ENCODE measurements around the gene SPINK4. TPM values are rescaled to one million over a fixed set of nuclear protein-coding genes. Genes with fewer than 3 reads are reported as not detected.
A peak's percentile ranks its signal among the peaks of the same experiment; 100 is the strongest.

SPINK4 gene
- total and polyA plus RNA-seq, 4 donors, result not detected

GRCh38 chr9:33202018-33202417, 37.9 kb upstream of the SPINK4 start:
- ATAC-seq (ENCODE audit: insufficient read depth, low FRiP score), result no peak
- no peak for DNase-seq
- Histone ChIP-seq H3K36me3 (ENCODE audit: control insufficient read depth in 4 of 4, insufficient read depth in 4 of 4, low read length in 4 of 4) (no peaks in the 10 kb centered on the region), H3K27me3 (ENCODE audit: control insufficient read depth in 3 of 3, insufficient read depth in 3 of 3, low read length in 2 of 3) (peaks cover 0 to 3% (median 0%) of the 10 kb centered on the region in 3 donors), H3K9ac (ENCODE audit: insufficient read depth in 1 of 2, low read length in 2 of 2) (no peak overlapping the region), H3K4me1 (ENCODE audit: control insufficient read depth in 5 of 5, insufficient read depth in 5 of 5, low read length in 5 of 5) (peaks cover 0 to 12% (median 0%) of the 10 kb centered on the region in 5 donors), H3K27ac (ENCODE audit: low read depth in 1 of 2, low read length in 1 of 2) (no peak overlapping the region), H3K4me3 (no peak overlapping the region), H3K9me3 (ENCODE audit: control insufficient read depth in 4 of 4, insufficient read depth in 3 of 4, low read length in 3 of 4) (no peaks in the 10 kb centered on the region)
- TF ChIP-seq CTCF (IDR thresholded peaks at IDR 0.05; ENCODE audit: control extremely low read depth, extremely low read depth), result no peak
- WGBS, 2 donors, result 90 to 94% methylated on average over 1 of the region's 1 CpG

GRCh38 chr9:33202552-33203201, 37.3 kb upstream of the SPINK4 start:
- Histone ChIP-seq H3K36me3 (ENCODE audit: control insufficient read depth in 4 of 4, insufficient read depth in 4 of 4, low read length in 4 of 4) (no peaks in the 10 kb centered on the region), H3K27me3 (ENCODE audit: control insufficient read depth in 3 of 3, insufficient read depth in 3 of 3, low read length in 2 of 3) (peaks cover 0 to 3% (median 0%) of the 10 kb centered on the region in 3 donors), H3K9me3 (ENCODE audit: control insufficient read depth in 4 of 4, insufficient read depth in 3 of 4, low read length in 3 of 4) (no peaks in the 10 kb centered on the region), H3K27ac (ENCODE audit: low read depth in 1 of 2, low read length in 1 of 2) (no peak overlapping the region), H3K4me1 (ENCODE audit: control insufficient read depth in 5 of 5, insufficient read depth in 5 of 5, low read length in 5 of 5) (peaks cover 0 to 10% (median 0%) of the 10 kb centered on the region in 5 donors), H3K9ac (ENCODE audit: insufficient read depth in 1 of 2, low read length in 2 of 2) (no peak overlapping the region), H3K4me3 (no peak overlapping the region)
- DNase-seq (no peak), ATAC-seq (ENCODE audit: insufficient read depth, low FRiP score) (peak; percentile 61)
- WGBS, 2 donors, result 44 to 56% methylated on average over 11 of the region's 11 CpGs
- TF ChIP-seq CTCF (IDR thresholded peaks at IDR 0.05; ENCODE audit: control extremely low read depth, extremely low read depth), result no peak

GRCh38 chr9:33209394-33209793, 30.6 kb upstream of the SPINK4 start:
- no peak for DNase-seq
- H3K27me3 ChIP-seq (ENCODE audit: control insufficient read depth in 3 of 3, insufficient read depth in 3 of 3, low read length in 2 of 3), result no peaks in the 10 kb centered on the region
- WGBS, 2 donors, result 98 to 100% methylated on average over 1 of the region's 1 CpG
- H3K27ac ChIP-seq (ENCODE audit: low read depth in 1 of 2, low read length in 1 of 2), result no peak overlapping the region
- peaks cover 0 to 9% (median 2%) of the 10 kb centered on the region in 5 donors for H3K4me1 ChIP-seq (ENCODE audit: control insufficient read depth in 5 of 5, insufficient read depth in 5 of 5, low read length in 5 of 5)
- H3K9ac ChIP-seq (ENCODE audit: insufficient read depth in 1 of 2, low read length in 2 of 2), result no peak overlapping the region
- ATAC-seq (ENCODE audit: insufficient read depth, low FRiP score), result no peak
- no peaks in the 10 kb centered on the region for H3K9me3 ChIP-seq (ENCODE audit: control insufficient read depth in 4 of 4, insufficient read depth in 3 of 4, low read length in 3 of 4)
- H3K36me3 ChIP-seq (ENCODE audit: control insufficient read depth in 4 of 4, insufficient read depth in 4 of 4, low read length in 4 of 4), result no peaks in the 10 kb centered on the region
- TF ChIP-seq CTCF (IDR thresholded peaks at IDR 0.05; ENCODE audit: control extremely low read depth, extremely low read depth), result no peak
- H3K4me3 ChIP-seq, result no peak overlapping the region

Measured in lung (tissue), 12 donors.